RWPE1 (cell line): ENCODE results near the gene CRYBA2.

Experiments
- CTCF ChIA-PET: fragments of 350-600 bp; sonication (Branson Sonifier 250); formaldehyde crosslinking; extraction: SDS; loops from one replicate; lab custom pipeline; 2021; lab: Yijun Ruan, JAX
- POLR2A ChIA-PET: fragments of 400-600 bp; formaldehyde crosslinking; extraction: SDS; loops from one replicate; lab custom pipeline; 2020; ENCODE audit warnings: antibody characterized with exemption; ENCODE audit not compliant: low non-redundant PET; lab: Yijun Ruan, JAX
- DNase-seq: peaks from one replicate; pipeline ENCODE4 v3.0.0; 2012; ENCODE audit warnings: low spot score
- H3K27ac ChIP-seq: fragments of 450-650 bp; 2 replicates; pipeline ENCODE4 v1.5.1; 2017
- TF ChIP-seq, protein P1 (sequence below): fragments of 450-650 bp; conservative IDR thresholded peaks from 2 replicates; pipeline ENCODE4 v1.5.1; 2017; ENCODE audit warnings: low read depth, mild to moderate bottlenecking

Gene CRYBA2

DNA sequence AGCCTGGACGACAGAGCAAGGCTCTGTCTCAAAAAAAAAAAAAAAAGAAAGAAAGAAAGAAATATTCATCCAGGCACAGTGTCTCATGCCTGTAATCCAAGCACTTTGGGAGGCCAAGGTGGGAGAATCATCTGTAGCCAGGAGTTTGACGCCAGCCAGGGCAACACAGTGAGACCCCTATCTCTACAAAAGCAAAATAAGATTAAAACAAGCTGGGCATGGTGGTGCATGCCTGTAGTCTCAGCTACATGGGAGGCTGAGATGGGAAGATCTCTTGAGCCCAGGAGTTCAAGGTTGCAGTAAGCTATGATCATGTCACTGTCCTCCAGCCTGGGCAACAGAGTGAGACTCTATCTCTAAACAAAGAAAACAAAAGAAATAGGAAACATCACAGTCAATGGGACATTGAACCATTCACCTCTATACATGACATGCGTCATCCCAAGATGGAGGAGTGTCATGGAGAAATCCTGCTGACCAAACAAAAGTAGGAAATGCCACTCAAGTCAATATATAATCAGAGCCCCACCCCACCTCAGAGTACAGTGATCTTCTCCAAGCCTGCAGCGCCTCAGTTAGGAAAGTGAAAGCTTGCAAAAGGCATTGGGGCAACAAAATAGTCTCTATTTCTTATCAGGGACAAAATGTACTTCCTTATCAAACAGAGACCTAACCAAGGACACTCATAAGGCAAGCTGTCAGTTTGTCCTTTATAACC lies 18.0 kb downstream of the CRYBA2 start:
- DNase-seq, result no peak
- CTCF ChIA-PET, result interaction anchor here (0.6 to 0.7 kb wide), 3 partner anchors 100 to 469 kb away, joined by 3 to 4 read pairs (median 3); no protein-coding TSS in a partner anchor
- H3K27ac ChIP-seq, result no peak overlapping the region
- TF ChIP-seq, protein P1, sequence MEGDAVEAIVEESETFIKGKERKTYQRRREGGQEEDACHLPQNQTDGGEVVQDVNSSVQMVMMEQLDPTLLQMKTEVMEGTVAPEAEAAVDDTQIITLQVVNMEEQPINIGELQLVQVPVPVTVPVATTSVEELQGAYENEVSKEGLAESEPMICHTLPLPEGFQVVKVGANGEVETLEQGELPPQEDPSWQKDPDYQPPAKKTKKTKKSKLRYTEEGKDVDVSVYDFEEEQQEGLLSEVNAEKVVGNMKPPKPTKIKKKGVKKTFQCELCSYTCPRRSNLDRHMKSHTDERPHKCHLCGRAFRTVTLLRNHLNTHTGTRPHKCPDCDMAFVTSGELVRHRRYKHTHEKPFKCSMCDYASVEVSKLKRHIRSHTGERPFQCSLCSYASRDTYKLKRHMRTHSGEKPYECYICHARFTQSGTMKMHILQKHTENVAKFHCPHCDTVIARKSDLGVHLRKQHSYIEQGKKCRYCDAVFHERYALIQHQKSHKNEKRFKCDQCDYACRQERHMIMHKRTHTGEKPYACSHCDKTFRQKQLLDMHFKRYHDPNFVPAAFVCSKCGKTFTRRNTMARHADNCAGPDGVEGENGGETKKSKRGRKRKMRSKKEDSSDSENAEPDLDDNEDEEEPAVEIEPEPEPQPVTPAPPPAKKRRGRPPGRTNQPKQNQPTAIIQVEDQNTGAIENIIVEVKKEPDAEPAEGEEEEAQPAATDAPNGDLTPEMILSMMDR, result no peak
- POLR2A ChIA-PET, result no interaction called here

DNA sequence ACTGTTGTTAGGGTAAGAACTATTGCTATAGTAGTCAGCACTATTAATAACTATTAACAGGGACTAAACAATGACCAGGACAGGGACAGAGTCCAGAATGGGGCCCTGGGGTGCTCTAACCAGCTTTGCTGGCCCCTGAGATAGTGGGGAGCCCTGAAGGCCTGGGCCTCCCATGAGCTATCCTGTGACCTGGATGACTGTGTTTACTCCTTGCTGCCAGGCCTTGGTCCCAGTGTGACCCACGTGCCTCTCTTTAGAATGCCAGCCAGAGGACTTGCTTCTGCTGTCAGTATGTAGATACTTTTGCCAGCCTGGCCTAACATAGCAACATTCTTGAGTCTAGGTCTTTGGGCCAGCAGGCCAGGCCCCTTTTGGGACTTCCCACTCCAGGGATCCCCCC lies 22.3 kb downstream of the CRYBA2 start:
- POLR2A ChIA-PET, result no interaction called here
- no peak overlapping the region for H3K27ac ChIP-seq
- TF ChIP-seq, protein P1, result no peak
- no peak for DNase-seq
- CTCF ChIA-PET, result no interaction called here

DNA sequence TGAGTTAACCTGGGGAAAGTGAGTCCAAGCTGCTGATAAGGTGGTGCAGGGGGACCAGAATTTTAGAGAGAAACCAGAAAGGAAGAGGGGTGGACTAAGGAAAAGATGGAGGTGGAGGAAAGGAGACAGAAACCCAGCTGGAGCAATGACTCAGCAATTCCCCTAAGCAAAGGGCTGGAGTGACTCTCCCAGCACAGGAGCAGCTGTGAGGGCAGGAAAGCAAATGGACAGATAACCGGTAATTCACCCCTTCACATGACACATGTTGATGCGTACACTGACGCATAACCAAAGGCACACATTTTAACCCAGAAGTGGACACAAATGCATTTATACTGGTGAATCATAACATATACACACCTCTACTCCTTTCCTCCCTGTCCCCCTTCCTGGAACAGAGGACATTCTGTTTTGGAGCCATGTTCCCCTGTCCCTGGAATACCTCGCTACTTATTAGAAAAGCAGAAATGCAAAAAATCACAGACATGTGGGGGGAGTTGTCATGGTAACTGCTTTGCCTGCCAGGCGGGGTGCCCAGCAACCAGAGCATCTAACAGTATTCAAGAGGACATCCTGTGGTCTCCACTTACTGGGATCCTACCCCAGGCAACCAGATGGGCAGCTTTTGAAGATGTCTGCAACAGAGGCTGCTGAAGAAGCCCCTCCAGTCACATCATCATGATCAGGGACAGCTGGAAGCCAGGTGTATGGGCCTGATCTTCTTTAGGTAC lies 29.0 kb downstream of the CRYBA2 start:
- ChIA-PET POLR2A (no interaction called here), CTCF (interaction anchor here (0.7 to 3.8 kb wide), 2 partner anchors 16 to 44 kb away, joined by 3 to 25 read pairs; no protein-coding TSS in a partner anchor)
- DNase-seq, result peak; percentile 48
- no peak overlapping the region for H3K27ac ChIP-seq
- TF ChIP-seq, protein P1, result no peak

DNA sequence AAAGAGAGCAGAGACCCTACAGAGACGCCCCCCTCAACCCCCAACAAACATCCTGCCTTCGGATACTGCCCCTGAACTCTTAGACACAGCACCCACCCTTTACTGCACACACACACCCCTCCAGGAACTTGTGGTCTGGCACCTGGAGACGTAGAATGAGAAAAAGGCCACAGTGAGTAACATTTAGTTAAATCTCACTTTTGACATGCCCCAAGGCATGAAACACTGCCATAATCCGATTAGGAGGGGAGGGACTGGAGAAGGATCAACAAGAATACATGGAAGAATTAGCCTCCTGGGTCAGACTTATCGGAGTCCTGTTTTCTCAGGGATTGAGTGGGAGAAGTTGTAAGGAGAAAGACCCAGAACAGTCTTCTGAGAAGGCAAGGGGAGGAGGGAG lies 29.6 kb downstream of the CRYBA2 start:
- no peak for DNase-seq
- ChIA-PET POLR2A (no interaction called here), CTCF (no interaction called here)
- H3K27ac ChIP-seq, result no peak overlapping the region
- TF ChIP-seq, protein P1, result no peak

DNA sequence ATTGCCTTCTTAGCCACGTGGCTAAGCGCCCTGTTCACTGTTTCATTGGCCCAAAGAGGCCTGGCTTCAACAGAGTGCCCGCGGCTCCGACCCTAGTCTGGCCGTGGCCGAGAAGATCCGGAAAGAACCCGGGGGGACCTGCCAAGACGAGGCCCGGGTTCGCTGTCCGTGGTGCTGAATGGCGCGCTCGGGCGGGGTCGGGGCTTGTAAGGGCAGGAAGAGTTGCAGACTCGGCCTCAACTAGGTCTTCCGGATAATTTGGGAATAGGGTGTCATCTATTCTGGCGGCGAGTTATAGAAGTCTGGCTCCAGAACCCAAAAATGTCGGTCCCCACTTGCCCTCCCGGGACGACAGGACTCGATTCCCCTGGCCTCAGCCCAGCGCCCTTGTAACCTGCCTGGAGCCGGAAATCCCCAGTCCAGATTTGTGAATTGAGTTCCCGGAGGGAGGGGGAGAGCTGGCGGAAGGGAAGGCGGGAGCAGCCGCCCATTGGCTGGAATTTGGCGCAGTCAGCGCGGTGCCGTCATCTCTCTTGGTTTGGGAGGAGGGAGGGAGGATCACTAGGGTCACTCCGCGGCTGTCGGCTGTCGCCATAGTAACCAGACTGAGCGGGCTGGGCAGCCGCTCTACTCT lies 30.2 kb downstream of the CRYBA2 start:
- no peak overlapping the region for H3K27ac ChIP-seq
- TF ChIP-seq, protein P1, result no peak
- CTCF ChIA-PET, result no interaction called here
- peak; percentile 71 for DNase-seq
- POLR2A ChIA-PET, result no interaction called here
